A549 treated with CORT108297 at 1 μM for 4 hours (cell line): ENCODE measurements around the gene KIF17. TPM values are rescaled to one million over a fixed set of nuclear protein-coding genes. Genes with fewer than 3 reads are reported as not detected.

Source experiments
- total RNA-seq: library from RNA; stranded (reverse); fragments of 200-300 nt; extraction: Qiagen RNA extraction; gene quantifications from 5 replicates; pipeline ENCODE4 v1.2.3, GENCODE V29; 2022

Gene KIF17
- 1.1 to 1.6 TPM (median 1.5 TPM) in 5 replicates for total RNA-seq

DNA sequence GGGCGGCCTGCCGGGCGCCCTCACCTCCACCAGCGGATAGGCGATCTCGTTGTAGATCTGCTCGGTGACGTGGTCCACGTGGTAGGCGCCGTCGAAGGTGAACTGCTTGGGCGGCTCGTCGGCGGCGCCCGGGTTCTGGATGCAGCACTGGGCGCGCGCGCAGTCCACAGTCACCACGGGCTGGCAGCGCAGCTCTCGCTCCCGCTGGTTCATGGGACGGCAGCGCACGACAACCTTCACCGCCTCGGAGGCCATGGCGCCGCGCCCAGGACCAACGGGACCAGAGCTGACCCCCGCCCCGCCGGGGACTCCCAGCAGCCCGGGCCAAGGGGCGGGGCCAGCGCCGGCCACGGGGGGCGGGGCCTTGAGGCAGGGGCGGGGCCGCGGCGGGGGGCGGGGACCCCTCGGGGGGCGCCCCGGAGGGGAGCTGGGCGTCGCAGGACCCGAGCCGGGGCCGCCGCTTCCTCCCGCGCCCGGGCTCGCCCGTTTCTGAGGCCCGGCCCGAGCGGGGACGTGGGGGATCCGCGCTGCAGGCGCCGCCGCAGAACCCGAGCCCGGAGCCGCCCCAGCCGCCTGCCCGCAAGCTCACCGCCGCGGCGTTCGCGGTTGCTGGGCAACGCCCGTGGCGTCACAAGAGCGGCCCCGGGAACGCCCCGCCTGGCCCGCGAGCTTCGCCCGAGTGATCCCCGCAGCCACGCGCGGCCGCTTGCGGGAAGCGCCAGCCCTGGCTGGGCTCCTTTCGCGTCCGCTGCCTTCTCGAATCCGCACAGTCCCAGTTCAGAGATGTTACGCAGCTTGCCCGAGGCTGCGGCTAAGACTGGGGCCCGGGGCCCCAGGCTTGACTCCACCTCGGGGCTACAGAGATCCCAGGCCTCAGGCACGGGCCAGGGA, at the start of gene KIF17:
Gene KIF17 (minus strand): TSS at position 556 of the 891 bp plus-strand sequence. CDS start 301 bp downstream, at position 255.

DNA sequence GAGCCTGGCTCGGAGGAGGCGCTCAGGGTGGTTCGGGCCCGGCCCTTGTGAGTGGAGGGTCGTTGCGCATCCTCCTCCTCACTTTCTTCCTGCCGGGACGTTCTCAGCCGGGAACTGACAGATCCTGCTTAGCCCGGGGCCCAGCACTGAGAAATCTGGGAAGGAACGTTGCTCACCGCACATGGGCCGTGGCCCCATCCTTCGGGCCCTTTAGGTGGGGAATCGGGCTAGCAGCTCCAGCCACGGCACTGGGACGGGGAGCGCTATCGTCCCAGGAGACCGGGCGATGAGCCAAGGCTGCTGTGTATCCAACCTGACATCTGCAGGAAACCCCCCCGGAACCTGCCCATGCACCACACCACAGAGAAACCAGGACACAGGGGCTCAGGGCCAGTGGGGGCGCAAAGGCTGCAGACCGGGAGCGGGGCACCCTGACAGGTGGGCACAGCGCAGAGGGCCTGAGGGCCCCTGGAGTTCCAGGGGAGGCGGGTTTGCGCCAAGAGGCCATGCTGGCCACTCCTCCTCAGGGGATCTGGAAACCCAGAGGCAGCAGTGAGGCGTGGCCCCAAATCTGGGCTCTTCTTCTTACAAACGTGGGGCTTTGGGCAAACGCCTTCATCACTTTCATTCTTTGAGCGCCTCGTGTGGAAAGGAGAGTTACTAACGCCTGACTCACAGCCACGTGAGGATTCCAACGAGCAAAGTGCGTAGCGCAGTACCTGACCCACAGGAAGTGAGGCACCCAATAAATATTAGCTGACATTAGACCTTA, 15.0 kb upstream of the KIF17 start, which contains the start of gene SH2D5:
Gene SH2D5 (minus strand): TSS at position 116 of the 772 bp plus-strand sequence. CDS start 4,659 bp downstream, outside the sequence.

GRCh38 chr1:20661207-20662109, 56.3 kb downstream of the KIF17 start, which contains the start of gene DDOST:
Gene DDOST, minus strand, starts transcription at chr1:20661369. Its CDS starts 19 bp downstream, at chr1:20661350.

GRCh38 chr1:20633190-20634064, 84.4 kb downstream of the KIF17 start, which contains the start of gene PINK1:
Gene PINK1, plus strand, starts transcription at chr1:20633458. Its CDS starts 91 bp downstream, at chr1:20633549.

Other genes with a start within 250 kb of the KIF17 start
- gene CAMK2N1, start 231.8 kb downstream of the KIF17 start, total RNA-seq = 36.9 to 49.6 TPM (median 45.4 TPM) in 5 replicates
- 39.6 to 43.6 TPM (median 42.3 TPM) in 5 replicates for gene MUL1, start 209.9 kb downstream of the KIF17 start, total RNA-seq
- gene FAM43B, start 165.4 kb downstream of the KIF17 start, total RNA-seq = 3.3 to 5.9 TPM (median 5.4 TPM) in 5 replicates
- gene CDA, start 128.9 kb downstream of the KIF17 start, total RNA-seq = 33.9 to 42.8 TPM (median 35.8 TPM) in 5 replicates
- 27.5 to 41.2 TPM (median 38.8 TPM) in 5 replicates for gene PINK1, start 84.5 kb downstream of the KIF17 start, total RNA-seq
- gene DDOST, start 56.6 kb downstream of the KIF17 start, total RNA-seq = 185 to 214 TPM (median 211 TPM) in 5 replicates
- gene SH2D5, start 14.7 kb upstream of the KIF17 start, total RNA-seq = 12.7 to 18.8 TPM (median 17.1 TPM) in 5 replicates
- 87.7 to 154 TPM (median 115 TPM) in 5 replicates for gene HP1BP3, start 69.3 kb upstream of the KIF17 start, total RNA-seq